ENCODE measurements around the gene RXRA. TPM values are rescaled to one million over a fixed set of nuclear protein-coding genes. Genes with fewer than 3 reads are reported as not detected.

The RXRA gene
- total and polyA plus RNA-seq, 2 of the 13 experiments (the other 11 are each of a cell fraction or from before 2014, with no cell fraction given): 18.9 to 29.2 TPM

GRCh38 chr9:134349936-134350335 lies 23.7 kb downstream of the RXRA start (continued):
- TF ChIP-seq UBTF (CRISPR knock-in tag; IDR thresholded peaks at IDR 0.05): no peak
- TF ChIP-seq ZNF142 (CRISPR knock-in tag; IDR thresholded peaks at IDR 0.05): no peak
- no peak for TF ChIP-seq ZNF569 (CRISPR knock-in tag; IDR thresholded peaks at IDR 0.05; ENCODE audit: borderline replicate concordance)
- no peak for TF ChIP-seq ARID5B (CRISPR knock-in tag; IDR thresholded peaks at IDR 0.05)
- no peak for TF ChIP-seq RNF2 (conservative IDR thresholded peaks at IDR 0.05; ENCODE audit: low read depth)
- TF ChIP-seq ZNF280D (CRISPR knock-in tag; IDR thresholded peaks at IDR 0.05): no peak
- TF ChIP-seq ESRRA (CRISPR knock-in tag; IDR thresholded peaks at IDR 0.05; ENCODE audit: low read depth): no peak
- TF ChIP-seq ZNF136 (CRISPR knock-in tag; IDR thresholded peaks at IDR 0.05; ENCODE audit: low read depth): no peak
- TF ChIP-seq FOXM1 (CRISPR knock-in tag; IDR thresholded peaks at IDR 0.05): no peak
